SJCRH30 (cell line): ENCODE results near the gene ANKS1A. TPM values are rescaled to one million over a fixed set of nuclear protein-coding genes. Genes with fewer than 3 reads are reported as not detected.

Experiments used
- DNase-seq, 2 experiments: peaks; one replicate each; pipeline ENCODE4 v3.0.0-alpha.2; 2015 to 2020
- H3K27ac ChIP-seq: fragments of 250-450 bp; sonication (Bioruptor Pico); 2 replicates; pipeline ENCODE4 v1.5.1; 2020; ENCODE audit warnings: mild to moderate bottlenecking, moderate library complexity
- H3K27me3 ChIP-seq: fragments of 250-450 bp; sonication (Bioruptor Pico); 2 replicates; pipeline ENCODE4 v1.5.1; 2020; ENCODE audit warnings: mild to moderate bottlenecking, moderate library complexity
- H3K36me3 ChIP-seq: fragments of 250-450 bp; sonication (Bioruptor Pico); 2 replicates; pipeline ENCODE4 v1.5.1; 2020; ENCODE audit warnings: mild to moderate bottlenecking, moderate library complexity
- H3K4me1 ChIP-seq: fragments of 250-450 bp; sonication (Bioruptor Pico); 2 replicates; pipeline ENCODE4 v1.5.1; 2020; ENCODE audit warnings: mild to moderate bottlenecking, moderate library complexity
- H3K4me3 ChIP-seq: fragments of 250-450 bp; sonication (Bioruptor Pico); 2 replicates; pipeline ENCODE4 v1.5.1; 2020; ENCODE audit warnings: mild to moderate bottlenecking, moderate library complexity
- H3K9me3 ChIP-seq: fragments of 250-450 bp; sonication (Bioruptor Pico); replicated peaks from 2 replicates; pipeline ENCODE4 v1.5.1; 2020; ENCODE audit warnings: mild to moderate bottlenecking, moderate library complexity
- total RNA-seq: library from RNA; depleted of rRNA; stranded (reverse); fragments of >200 nt; shearing (Covaris generic); gene quantifications from 2 replicates; pipeline ENCODE4 v1.2.3, GENCODE V29; 2014

Gene ANKS1A
- total RNA-seq, 1 experiment from 2014 or later: 18.2 TPM

- no peaks in the 10 kb centered on the region for H3K9me3 ChIP-seq
- H3K4me1 ChIP-seq: no peaks in the 10 kb centered on the region
- DNase-seq: no peak
- H3K27me3 ChIP-seq: no peaks in the 10 kb centered on the region
- 0 out of 2 replicates have a peak, but pooled peaks cover 2% of the 10 kb centered on the region for H3K36me3 ChIP-seq
- H3K4me3 ChIP-seq: no peak overlapping the region
- no peak overlapping the region for H3K27ac ChIP-seq
Observed at GRCh38 chr6:35062676-35063574, 173.9 kb downstream of the ANKS1A start.

GRCh38 chr6:35063701-35064280 lies 174.7 kb downstream of the ANKS1A start:
- Histone ChIP-seq H3K4me1 (no peaks in the 10 kb centered on the region), H3K4me3 (no peak overlapping the region), H3K9me3 (no peaks in the 10 kb centered on the region), H3K27me3 (no peaks in the 10 kb centered on the region), H3K36me3 (0 out of 2 replicates have a peak, but pooled peaks cover 2% of the 10 kb centered on the region), H3K27ac (no peak overlapping the region)
- DNase-seq: no peak

GRCh38 chr6:35064290-35064689 lies 175.2 kb downstream of the ANKS1A start:
- no peaks in the 10 kb centered on the region for H3K4me1 ChIP-seq
- no peak overlapping the region for H3K4me3 ChIP-seq
- H3K9me3 ChIP-seq: no peaks in the 10 kb centered on the region
- no peak for DNase-seq
- no peaks in the 10 kb centered on the region for H3K27me3 ChIP-seq
- 0 out of 2 replicates have a peak, but pooled peaks cover 2% of the 10 kb centered on the region for H3K36me3 ChIP-seq
- H3K27ac ChIP-seq: no peak overlapping the region

- H3K27ac ChIP-seq: no peak overlapping the region
- H3K27me3 ChIP-seq: no peaks in the 10 kb centered on the region
- no peaks in the 10 kb centered on the region for H3K4me1 ChIP-seq
- no peak overlapping the region for H3K4me3 ChIP-seq
- H3K9me3 ChIP-seq: no peaks in the 10 kb centered on the region
- 0 out of 2 replicates have a peak, but pooled peaks cover 2% of the 10 kb centered on the region for H3K36me3 ChIP-seq
- DNase-seq: no peak
Observed at GRCh38 chr6:35064757-35065440, 175.8 kb downstream of the ANKS1A start.

GRCh38 chr6:35065441-35065800 lies 176.4 kb downstream of the ANKS1A start:
- Histone ChIP-seq H3K27me3 (no peaks in the 10 kb centered on the region), H3K4me1 (no peaks in the 10 kb centered on the region), H3K9me3 (no peaks in the 10 kb centered on the region), H3K4me3 (no peak overlapping the region), H3K36me3 (0 out of 2 replicates have a peak, but pooled peaks cover 2% of the 10 kb centered on the region), H3K27ac (no peak overlapping the region)
- DNase-seq: no peak

GRCh38 chr6:35065870-35066269 lies 176.8 kb downstream of the ANKS1A start:
- Histone ChIP-seq H3K27me3 (no peaks in the 10 kb centered on the region), H3K36me3 (0 out of 2 replicates have a peak, but pooled peaks cover 2% of the 10 kb centered on the region), H3K4me3 (no peak overlapping the region), H3K9me3 (no peaks in the 10 kb centered on the region), H3K27ac (no peak overlapping the region), H3K4me1 (no peaks in the 10 kb centered on the region)
- no peak for DNase-seq

GRCh38 chr6:35067234-35067633 lies 178.2 kb downstream of the ANKS1A start:
- Histone ChIP-seq H3K27ac (no peak overlapping the region), H3K36me3 (peaks cover 4% of the 10 kb centered on the region; the same call in 1 of the 2 replicates), H3K4me1 (no peaks in the 10 kb centered on the region), H3K4me3 (no peak overlapping the region), H3K27me3 (no peaks in the 10 kb centered on the region), H3K9me3 (no peaks in the 10 kb centered on the region)
- no peak for DNase-seq

- no peaks in the 10 kb centered on the region for H3K9me3 ChIP-seq
- H3K4me3 ChIP-seq: no peak overlapping the region
- peaks cover 6% of the 10 kb centered on the region for H3K36me3 ChIP-seq
- no peaks in the 10 kb centered on the region for H3K4me1 ChIP-seq
- DNase-seq: no peak
- H3K27me3 ChIP-seq: no peaks in the 10 kb centered on the region
- no peak overlapping the region for H3K27ac ChIP-seq
Observed at GRCh38 chr6:35068206-35068605, 179.2 kb downstream of the ANKS1A start.

- H3K36me3 ChIP-seq: peaks cover 10% of the 10 kb centered on the region
- H3K27me3 ChIP-seq: no peaks in the 10 kb centered on the region
Observed at GRCh38 chr6:35068644-35069043, 179.6 kb downstream of the ANKS1A start.

GRCh38 chr6:35069262-35069661 lies 180.2 kb downstream of the ANKS1A start:
- Histone ChIP-seq H3K27me3 (no peaks in the 10 kb centered on the region), H3K27ac (no peak overlapping the region), H3K36me3 (peaks cover 11% of the 10 kb centered on the region), H3K4me1 (no peaks in the 10 kb centered on the region), H3K9me3 (no peaks in the 10 kb centered on the region), H3K4me3 (no peak overlapping the region)
- DNase-seq: no peak

More at GRCh38 chr6:35068644-35069043, 179.6 kb downstream of the ANKS1A start:
- Histone ChIP-seq H3K4me3 (no peak overlapping the region), H3K4me1 (no peaks in the 10 kb centered on the region), H3K27ac (no peak overlapping the region), H3K9me3 (no peaks in the 10 kb centered on the region)
- no peak for DNase-seq

GRCh38 chr6:35070111-35070510 lies 181.1 kb downstream of the ANKS1A start:
- Histone ChIP-seq H3K9me3 (no peaks in the 10 kb centered on the region), H3K27me3 (no peaks in the 10 kb centered on the region), H3K27ac (no peak overlapping the region), H3K36me3 (peaks cover 11% of the 10 kb centered on the region), H3K4me1 (no peaks in the 10 kb centered on the region), H3K4me3 (no peak overlapping the region)
- DNase-seq: no peak

GRCh38 chr6:35071347-35071994 lies 182.4 kb downstream of the ANKS1A start:
- H3K9me3 ChIP-seq: no peaks in the 10 kb centered on the region
- H3K27me3 ChIP-seq: no peaks in the 10 kb centered on the region
- H3K4me1 ChIP-seq: no peaks in the 10 kb centered on the region
- no peak overlapping the region for H3K4me3 ChIP-seq
- peaks cover 11% of the 10 kb centered on the region for H3K36me3 ChIP-seq
- no peak for DNase-seq
- no peak overlapping the region for H3K27ac ChIP-seq

- Histone ChIP-seq H3K27me3 (no peaks in the 10 kb centered on the region), H3K36me3 (peaks cover 11% of the 10 kb centered on the region), H3K4me3 (no peak overlapping the region), H3K9me3 (no peaks in the 10 kb centered on the region), H3K27ac (no peak overlapping the region), H3K4me1 (no peaks in the 10 kb centered on the region)
- DNase-seq: no peak
Observed at GRCh38 chr6:35072051-35072697, 183.1 kb downstream of the ANKS1A start.

GRCh38 chr6:35072698-35073055 lies 183.6 kb downstream of the ANKS1A start:
- Histone ChIP-seq H3K4me1 (no peaks in the 10 kb centered on the region), H3K27ac (no peak overlapping the region), H3K27me3 (no peaks in the 10 kb centered on the region), H3K9me3 (no peaks in the 10 kb centered on the region), H3K4me3 (no peak overlapping the region), H3K36me3 (peaks cover 11% of the 10 kb centered on the region)
- no peak for DNase-seq
